NCI-H187 treated with DMSO at 0.1 percent for 48 hours (cell line): ENCODE results near the gene TMEM108.

ENCODE experiments used
- DNase-seq: peaks from one replicate; lab custom pipeline; 2025; lab: John Stamatoyannopoulos, UW

TMEM108 gene

GRCh38 chr3:133280586-133280985 lies 242.4 kb downstream of the TMEM108 start:
- no peak for DNase-seq

GRCh38 chr3:133282236-133282635 lies 244.0 kb downstream of the TMEM108 start:
- no peak for DNase-seq

GRCh38 chr3:133283958-133284807 lies 246.0 kb downstream of the TMEM108 start:
- DNase-seq: no peak

- DNase-seq: no peak
Observed at GRCh38 chr3:133289322-133289721, 251.1 kb downstream of the TMEM108 start.

GRCh38 chr3:133292296-133292695 lies 254.1 kb downstream of the TMEM108 start:
- DNase-seq: no peak

- no peak for DNase-seq
Observed at GRCh38 chr3:133293397-133294110, 255.4 kb downstream of the TMEM108 start.

GRCh38 chr3:133294253-133294652 lies 256.1 kb downstream of the TMEM108 start:
- no peak for DNase-seq

GRCh38 chr3:133295199-133295901 lies 257.2 kb downstream of the TMEM108 start:
- no peak for DNase-seq

GRCh38 chr3:133295944-133296917 lies 258.0 kb downstream of the TMEM108 start:
- no peak for DNase-seq

- no peak for DNase-seq
Observed at GRCh38 chr3:133296981-133297380, 258.8 kb downstream of the TMEM108 start.

- no peak for DNase-seq
Observed at GRCh38 chr3:133300102-133300501, 261.9 kb downstream of the TMEM108 start.

GRCh38 chr3:133301194-133301593 lies 263.0 kb downstream of the TMEM108 start:
- no peak for DNase-seq

- DNase-seq: no peak
Observed at GRCh38 chr3:133301731-133302130, 263.5 kb downstream of the TMEM108 start.

GRCh38 chr3:133303430-133303829 lies 265.2 kb downstream of the TMEM108 start:
- no peak for DNase-seq

- no peak for DNase-seq
Observed at GRCh38 chr3:133317866-133318265, 279.7 kb downstream of the TMEM108 start.

- no peak for DNase-seq
Observed at GRCh38 chr3:133328373-133328772, 290.2 kb downstream of the TMEM108 start.

- DNase-seq: no peak
Observed at GRCh38 chr3:133329626-133330025, 291.4 kb downstream of the TMEM108 start.

GRCh38 chr3:133330065-133330464 lies 291.9 kb downstream of the TMEM108 start:
- peak; percentile 11 for DNase-seq

- DNase-seq: no peak
Observed at GRCh38 chr3:133330522-133330921, 292.3 kb downstream of the TMEM108 start.

- no peak for DNase-seq
Observed at GRCh38 chr3:133354721-133355120, 316.5 kb downstream of the TMEM108 start.

GRCh38 chr3:133360476-133360875 lies 322.3 kb downstream of the TMEM108 start:
- DNase-seq: no peak
